ENCODE measurements around the gene GTPBP1. TPM values are rescaled to one million over a fixed set of nuclear protein-coding genes. Genes with fewer than 3 reads are reported as not detected.

The GTPBP1 gene
- 7.5 to 9.9 TPM (median 8.1 TPM) in 5 replicates for total RNA-seq (2022; extraction: Qiagen RNA extraction)

GRCh38 chr22:38705235-38706100, at the start of gene GTPBP1:
TSS of gene GTPBP1 (plus strand) at chr22:38705944. CDS start at chr22:38705956, 12 bp downstream.

GRCh38 chr22:38656256-38657044, 49.3 kb upstream of the GTPBP1 start, which contains the start of the genes CBY1 and FAM227A:
TSS of gene CBY1 (plus strand) at chr22:38656638. CDS start at chr22:38668055, 11,417 bp downstream.
TSS of gene FAM227A (minus strand) at chr22:38656392. CDS start at chr22:38650168, 6,224 bp downstream.

GRCh38 chr22:38681582-38682335, 24.0 kb upstream of the GTPBP1 start, which contains the start of gene TOMM22:
TSS of gene TOMM22 (plus strand) at chr22:38681957. CDS start at chr22:38681979, 22 bp downstream.

GRCh38 chr22:38700789-38701628, 4.7 kb upstream of the GTPBP1 start, which contains the start of gene JOSD1:
TSS of gene JOSD1 (minus strand) at chr22:38700943. CDS start at chr22:38699987, 956 bp downstream.

GRCh38 chr22:38755911-38756532, 50.3 kb downstream of the GTPBP1 start, which contains the start of gene SUN2:
TSS of gene SUN2 (minus strand) at chr22:38755998. CDS start at chr22:38752628, 3,370 bp downstream.

Other genes starting within 250 kb of the GTPBP1 start
- 17.7 to 22.4 TPM (median 19.1 TPM) in 5 replicates for gene KDELR3, start 237.8 kb upstream of the GTPBP1 start, total RNA-seq (2022; extraction: Qiagen RNA extraction)
- gene DDX17, start 199.6 kb upstream of the GTPBP1 start, total RNA-seq (2022; extraction: Qiagen RNA extraction), result 82.4 to 101 TPM (median 87.0 TPM) in 5 replicates
- gene DMC1, start 135.8 kb upstream of the GTPBP1 start, total RNA-seq (2022; extraction: Qiagen RNA extraction), result 3.4 to 6.3 TPM (median 4.7 TPM) in 5 replicates
- gene FAM227A, start 49.6 kb upstream of the GTPBP1 start, total RNA-seq (2022; extraction: Qiagen RNA extraction), result 0.38 to 0.68 TPM (median 0.60 TPM) in 5 replicates
- gene CBY1, start 49.3 kb upstream of the GTPBP1 start, total RNA-seq (2022; extraction: Qiagen RNA extraction), result 14.8 to 17.1 TPM (median 15.5 TPM) in 5 replicates
- 57.5 to 72.6 TPM (median 68.1 TPM) in 5 replicates for gene TOMM22, start 24.0 kb upstream of the GTPBP1 start, total RNA-seq (2022; extraction: Qiagen RNA extraction)
- 27.8 to 32.0 TPM (median 29.0 TPM) in 5 replicates for gene JOSD1, start 5.0 kb upstream of the GTPBP1 start, total RNA-seq (2022; extraction: Qiagen RNA extraction)
- 29.7 to 43.0 TPM (median 39.7 TPM) in 5 replicates for gene SUN2, start 50.1 kb downstream of the GTPBP1 start, total RNA-seq (2022; extraction: Qiagen RNA extraction)
- 7.4 to 11.1 TPM (median 10.8 TPM) in 5 replicates for gene DNAL4, start 88.2 kb downstream of the GTPBP1 start, total RNA-seq (2022; extraction: Qiagen RNA extraction)
- 7.9 to 10.1 TPM (median 8.9 TPM) in 5 replicates for gene NPTXR, start 138.1 kb downstream of the GTPBP1 start, total RNA-seq (2022; extraction: Qiagen RNA extraction)
- gene CBX6, start 166.3 kb downstream of the GTPBP1 start, total RNA-seq (2022; extraction: Qiagen RNA extraction), result 24.8 to 27.3 TPM (median 27.1 TPM) in 5 replicates